Mesenchymal stem cell (in vitro differentiated cells and primary cell): ENCODE measurements around the gene CDH12.

Experiments
- DNase-seq: peaks from one replicate; pipeline ENCODE4 v3.0.0-alpha.2; 2013
- H2AFZ ChIP-seq: one replicate; pipeline ENCODE4 v1.6.1; 2013; ENCODE audit warnings: low read depth, mild to moderate bottlenecking, control low read depth, inconsistent platforms, low read length, moderate library complexity
- H2AK5ac ChIP-seq: 2 replicates; pipeline ENCODE4 v1.6.1; 2013; ENCODE audit warnings: low read length, moderate library complexity, mild to moderate bottlenecking, inconsistent platforms; ENCODE audit not compliant: severe bottlenecking
- H2BK120ac ChIP-seq: one replicate; pipeline ENCODE4 v1.6.1; 2013; ENCODE audit warnings: low read depth, mild to moderate bottlenecking, inconsistent platforms, low read length, moderate library complexity
- H2BK12ac ChIP-seq, 2 experiments: one replicate each; pipeline ENCODE4 v1.6.1; 2013; ENCODE audit warnings: inconsistent platforms in 2 of 2, low read length in 2 of 2, mild to moderate bottlenecking in 2 of 2, moderate library complexity in 2 of 2, control low read depth in 1 of 2
- H2BK15ac ChIP-seq: one replicate; pipeline ENCODE4 v1.6.1; 2013; ENCODE audit warnings: mild to moderate bottlenecking, low read depth, inconsistent platforms; ENCODE audit not compliant: poor library complexity, severe bottlenecking
- H2BK5ac ChIP-seq: 2 replicates; pipeline ENCODE4 v1.6.1; 2013; ENCODE audit warnings: low read depth, mild to moderate bottlenecking, low read length, control low read depth, inconsistent platforms; ENCODE audit not compliant: poor library complexity, severe bottlenecking
- H3K14ac ChIP-seq, 2 experiments: one replicate each; pipeline ENCODE4 v1.6.1; 2013; ENCODE audit warnings: inconsistent platforms in 2 of 2, low read length in 2 of 2, control low read depth in 1 of 2, mild to moderate bottlenecking in 1 of 2, moderate library complexity in 1 of 2
- H3K18ac ChIP-seq, 2 experiments: one replicate each; pipeline ENCODE4 v1.6.1; 2013; ENCODE audit warnings: inconsistent platforms in 2 of 2, low read length in 2 of 2, control low read depth in 1 of 2, low read depth in 1 of 2, mild to moderate bottlenecking in 1 of 2
- H3K23ac ChIP-seq, 2 experiments: one replicate each; pipeline ENCODE4 v1.6.1; 2013; ENCODE audit warnings: inconsistent platforms in 2 of 2, low read length in 2 of 2, mild to moderate bottlenecking in 2 of 2, moderate library complexity in 2 of 2, control low read depth in 1 of 2
- H3K27ac ChIP-seq: 2 replicates; pipeline ENCODE4 v1.5.1; 2013; ENCODE audit warnings: mild to moderate bottlenecking, moderate library complexity, low read length, control low read depth, inconsistent platforms; ENCODE audit not compliant: poor library complexity, severe bottlenecking
- H3K27me3 ChIP-seq, 2 experiments: 2 replicates each; pipeline versions ENCODE4 v1.6.1 to v1.7.0; 2013; ENCODE audit warnings: low read length in 2 of 2, mild to moderate bottlenecking in 2 of 2, moderate library complexity in 2 of 2, control low read depth in 1 of 2, inconsistent platforms in 1 of 2; ENCODE audit not compliant: control insufficient read depth in 1 of 2, insufficient read depth in 1 of 2
- H3K36me3 ChIP-seq, 2 experiments: 2 replicates each; pipeline versions ENCODE4 v1.6.1 to v1.7.0; 2013; ENCODE audit warnings: low read length in 2 of 2, control low read depth in 1 of 2, inconsistent platforms in 1 of 2, low read depth in 1 of 2, mild to moderate bottlenecking in 1 of 2; ENCODE audit not compliant: insufficient read depth in 2 of 2, control insufficient read depth in 1 of 2
- H3K4ac ChIP-seq, 2 experiments: one replicate each; pipeline ENCODE4 v1.6.1; 2013; ENCODE audit warnings: inconsistent platforms in 2 of 2, low read length in 2 of 2, mild to moderate bottlenecking in 2 of 2, moderate library complexity in 2 of 2, control low read depth in 1 of 2, low read depth in 1 of 2
- H3K4me1 ChIP-seq: 2 replicates; pipeline ENCODE4 v1.6.1; 2013; ENCODE audit warnings: low read depth, low read length, control low read depth; ENCODE audit not compliant: control insufficient read depth, insufficient read depth
- H3K4me2 ChIP-seq: 2 replicates; pipeline ENCODE4 v1.6.1; 2013; ENCODE audit warnings: low read length, mild to moderate bottlenecking, inconsistent platforms; ENCODE audit not compliant: poor library complexity, severe bottlenecking
- H3K4me3 ChIP-seq, 2 experiments: 2 replicates each; pipeline versions ENCODE4 v1.5.1 to v1.7.0; 2013; ENCODE audit warnings: low read length in 2 of 2, mild to moderate bottlenecking in 2 of 2, control low read depth in 1 of 2, low read depth in 1 of 2; ENCODE audit not compliant: insufficient read depth in 1 of 2
- H3K79me1 ChIP-seq: replicated peaks from 2 replicates; pipeline ENCODE4 v1.6.1; 2013; ENCODE audit warnings: mild to moderate bottlenecking, control low read depth, low read length, inconsistent platforms; ENCODE audit not compliant: poor library complexity, severe bottlenecking
- H3K9ac ChIP-seq: 2 replicates; pipeline ENCODE4 v1.7.0; 2013; ENCODE audit warnings: mild to moderate bottlenecking, low read length, moderate library complexity
- H3K9me3 ChIP-seq: 2 replicates; pipeline ENCODE4 v1.7.0; 2013; ENCODE audit warnings: mild to moderate bottlenecking, low read length; ENCODE audit not compliant: control insufficient read depth
- H4K8ac ChIP-seq: one replicate; pipeline ENCODE4 v1.6.1; 2013; ENCODE audit warnings: inconsistent platforms, mild to moderate bottlenecking, low read length, moderate library complexity
- H4K91ac ChIP-seq: one replicate; pipeline ENCODE4 v1.6.1; 2013; ENCODE audit warnings: mild to moderate bottlenecking, low read length, inconsistent platforms
- WGBS: methylation state at CpG from one replicate; pipeline ENCODE4 v1.1.7; 2013; ENCODE audit warnings: mixed read lengths; 5-methylcytosine and 5-hydroxymethylcytosine counted together

The CDH12 gene

DNA sequence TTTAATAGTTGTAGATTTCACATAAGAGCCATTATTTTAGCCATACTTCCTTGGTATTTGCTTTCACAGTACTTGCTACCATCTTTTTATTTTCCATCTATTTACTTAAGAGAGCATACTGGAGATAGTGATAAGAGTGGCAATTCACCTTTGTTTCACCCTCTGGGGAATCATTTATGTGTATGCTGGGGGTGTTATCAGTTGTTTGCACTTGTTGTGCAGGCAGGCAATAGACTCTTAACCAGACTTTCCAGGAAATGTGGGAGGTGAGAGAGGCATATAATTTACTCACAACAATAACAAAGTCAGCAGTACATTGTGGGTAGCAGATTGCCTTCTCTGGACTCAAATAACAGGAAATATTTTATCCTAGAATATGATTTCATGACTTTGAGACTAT, 1018.3 kb downstream of the CDH12 start:
- no peak for DNase-seq
- H3K79me1 ChIP-seq: no peaks in the 10 kb centered on the region
- H2AFZ ChIP-seq: no peak overlapping the region
- no peak overlapping the region for H3K23ac ChIP-seq
- no peak overlapping the region for H3K27ac ChIP-seq
- no peak overlapping the region for H3K9ac ChIP-seq
- H3K27me3 ChIP-seq: no peaks in the 10 kb centered on the region
- no peak overlapping the region for H2AK5ac ChIP-seq
- no peak overlapping the region for H3K14ac ChIP-seq
- H4K8ac ChIP-seq: no peak overlapping the region
- no peak overlapping the region for H3K18ac ChIP-seq
- H2BK12ac ChIP-seq: no peak overlapping the region
- H3K9me3 ChIP-seq: no peaks in the 10 kb centered on the region
- no peak overlapping the region for H2BK5ac ChIP-seq
- no peak overlapping the region for H2BK15ac ChIP-seq
- H3K4ac ChIP-seq: no peak overlapping the region
- H4K91ac ChIP-seq: no peak overlapping the region
- H3K4me3 ChIP-seq: no peak overlapping the region
- no peaks in the 10 kb centered on the region for H3K4me1 ChIP-seq
- no peak overlapping the region for H3K4me2 ChIP-seq
- no peaks in the 10 kb centered on the region for H3K36me3 ChIP-seq
- no peak overlapping the region for H2BK120ac ChIP-seq

DNA sequence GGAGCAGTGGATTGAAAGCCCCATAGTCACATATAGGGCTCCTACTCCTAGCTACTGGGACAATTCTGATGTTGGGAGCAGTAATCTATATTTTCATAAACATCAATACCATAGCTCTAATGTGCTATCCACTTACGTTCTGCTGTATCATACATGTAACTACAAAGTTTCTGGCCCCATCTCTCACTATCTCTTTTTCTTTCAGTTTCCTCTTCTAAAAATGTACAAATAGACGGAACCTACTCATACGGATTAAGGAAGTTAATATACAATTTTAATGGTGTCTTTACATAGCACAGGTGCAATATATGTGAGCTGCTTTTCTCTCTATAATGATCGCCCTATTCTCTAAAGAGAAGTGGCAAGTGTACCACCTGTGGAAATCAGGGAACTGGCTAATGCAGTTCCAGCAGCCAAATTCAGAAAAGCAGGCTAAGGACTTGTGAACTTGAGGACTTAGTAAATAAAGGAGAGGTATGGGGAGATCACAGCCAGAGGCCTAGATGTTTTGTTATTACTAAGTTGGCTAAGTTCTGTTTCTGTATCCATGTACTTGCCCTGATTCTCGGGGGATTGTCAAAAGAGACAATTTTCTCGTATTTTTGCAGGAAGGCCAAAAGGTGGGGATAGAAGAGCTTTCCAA, 1021.9 kb downstream of the CDH12 start:
- H3K79me1 ChIP-seq: no peaks in the 10 kb centered on the region
- no peak overlapping the region for H3K18ac ChIP-seq
- no peak overlapping the region for H2BK5ac ChIP-seq
- DNase-seq: no peak
- H2BK120ac ChIP-seq: no peak overlapping the region
- no peaks in the 10 kb centered on the region for H3K9me3 ChIP-seq
- H3K9ac ChIP-seq: no peak overlapping the region
- no peak overlapping the region for H2BK12ac ChIP-seq
- H3K4me2 ChIP-seq: no peak overlapping the region
- no peak overlapping the region for H2AFZ ChIP-seq
- H2AK5ac ChIP-seq: no peak overlapping the region
- 88% methylated on average over 4 of the region's 6 CpGs for WGBS
- no peak overlapping the region for H4K91ac ChIP-seq
- no peak overlapping the region for H3K27ac ChIP-seq
- H3K14ac ChIP-seq: no peak overlapping the region
- H3K23ac ChIP-seq: no peak overlapping the region
- no peaks in the 10 kb centered on the region for H3K4me1 ChIP-seq
- no peaks in the 10 kb centered on the region for H3K36me3 ChIP-seq
- H3K4ac ChIP-seq: no peak overlapping the region
- H2BK15ac ChIP-seq: no peak overlapping the region
- no peak overlapping the region for H3K4me3 ChIP-seq
- no peak overlapping the region for H4K8ac ChIP-seq
- no peaks in the 10 kb centered on the region for H3K27me3 ChIP-seq

DNA sequence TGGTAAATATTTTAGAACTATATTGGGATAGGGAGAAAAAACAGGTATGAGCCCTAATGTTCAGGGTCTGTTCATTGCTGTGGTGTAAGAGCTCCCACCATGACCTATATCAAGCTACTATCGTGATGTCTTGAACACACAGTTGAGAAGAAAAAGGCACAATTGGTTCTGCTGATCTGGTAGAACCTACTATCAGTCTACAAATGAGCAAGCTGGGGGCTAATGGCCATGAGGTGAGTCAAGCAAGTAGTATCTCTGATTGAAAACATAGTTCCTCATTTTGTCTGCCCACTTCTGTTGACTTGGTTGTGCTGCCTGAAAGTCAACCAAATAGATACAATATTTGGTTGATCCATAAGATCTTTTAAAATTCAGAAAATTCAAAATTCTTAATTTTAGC, 1026.3 kb downstream of the CDH12 start:
- Histone ChIP-seq H4K91ac (no peak overlapping the region), H2BK15ac (no peak overlapping the region), H2BK12ac (no peak overlapping the region), H3K9me3 (no peaks in the 10 kb centered on the region), H4K8ac (no peak overlapping the region), H3K4me3 (no peak overlapping the region), H3K9ac (no peak overlapping the region), H2AK5ac (no peak overlapping the region), H3K79me1 (no peaks in the 10 kb centered on the region), H3K14ac (no peak overlapping the region), H3K4me1 (no peaks in the 10 kb centered on the region), H3K27ac (no peak overlapping the region), H2AFZ (no peak overlapping the region), H3K4ac (no peak overlapping the region), H3K4me2 (no peak overlapping the region), H3K36me3 (no peaks in the 10 kb centered on the region), H3K18ac (no peak overlapping the region), H2BK5ac (no peak overlapping the region), H3K23ac (no peak overlapping the region), H2BK120ac (no peak overlapping the region), H3K27me3 (no peaks in the 10 kb centered on the region)
- DNase-seq: no peak
- 70% methylated on average over 1 of the region's 1 CpG for WGBS

DNA sequence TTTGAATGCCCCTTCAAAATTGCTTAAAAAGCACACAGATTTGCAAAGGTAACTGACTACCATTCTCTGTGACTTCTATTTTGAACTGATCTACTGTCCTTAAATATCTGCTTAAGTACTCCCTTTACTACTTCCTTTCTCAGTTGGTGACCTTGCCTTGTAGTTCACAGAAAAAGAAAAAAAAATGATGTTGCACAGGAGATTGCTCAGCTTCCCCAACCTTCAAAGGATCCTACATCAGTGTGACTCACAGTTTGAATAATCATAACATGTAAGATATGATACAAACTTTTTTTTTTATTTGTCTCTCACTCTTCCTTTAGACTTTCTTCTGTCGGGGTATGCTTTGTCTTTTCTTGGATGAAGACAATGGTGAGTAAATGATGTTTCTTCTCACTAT, 1029.6 kb downstream of the CDH12 start:
- no peak overlapping the region for H4K8ac ChIP-seq
- no peak overlapping the region for H3K18ac ChIP-seq
- H2AFZ ChIP-seq: no peak overlapping the region
- no peak overlapping the region for H2BK120ac ChIP-seq
- H3K4me1 ChIP-seq: no peaks in the 10 kb centered on the region
- no peak overlapping the region for H4K91ac ChIP-seq
- no peak overlapping the region for H2AK5ac ChIP-seq
- H3K4ac ChIP-seq: no peak overlapping the region
- H3K23ac ChIP-seq: no peak overlapping the region
- no CpG with 5 or more reads among the region's 1 CpG for WGBS
- no peaks in the 10 kb centered on the region for H3K27me3 ChIP-seq
- no peak overlapping the region for H3K4me2 ChIP-seq
- no peak for DNase-seq
- H3K9ac ChIP-seq: no peak overlapping the region
- no peaks in the 10 kb centered on the region for H3K9me3 ChIP-seq
- H3K79me1 ChIP-seq: no peaks in the 10 kb centered on the region
- no peak overlapping the region for H2BK5ac ChIP-seq
- no peak overlapping the region for H2BK12ac ChIP-seq
- H2BK15ac ChIP-seq: no peak overlapping the region
- no peak overlapping the region for H3K14ac ChIP-seq
- no peaks in the 10 kb centered on the region for H3K36me3 ChIP-seq
- H3K27ac ChIP-seq: no peak overlapping the region
- no peak overlapping the region for H3K4me3 ChIP-seq
